Measurements from ENCODE around the gene GHRL.

- TF ChIP-seq CTCF (IDR thresholded peaks at IDR 0.05; ENCODE audit: low read depth, low read length, poor library complexity, severe bottlenecking) (no peak), EZH2phosphoT487 (IDR thresholded peaks at IDR 0.05; ENCODE audit: borderline replicate concordance, low read length) (no peak)
These were observed 42.5 kb upstream of the GHRL start for GRCh38 chr3:10335190-10335738.
